Fibroblast of skin of right biceps (primary cell): ENCODE data around the gene SLC26A6.
A peak's percentile ranks its signal among the peaks of the same experiment; 100 is the strongest.

Experiments used
- DNase-seq: peaks from one replicate; pipeline ENCODE4 v3.0.0-alpha.2; 2013

The SLC26A6 gene

DNA sequence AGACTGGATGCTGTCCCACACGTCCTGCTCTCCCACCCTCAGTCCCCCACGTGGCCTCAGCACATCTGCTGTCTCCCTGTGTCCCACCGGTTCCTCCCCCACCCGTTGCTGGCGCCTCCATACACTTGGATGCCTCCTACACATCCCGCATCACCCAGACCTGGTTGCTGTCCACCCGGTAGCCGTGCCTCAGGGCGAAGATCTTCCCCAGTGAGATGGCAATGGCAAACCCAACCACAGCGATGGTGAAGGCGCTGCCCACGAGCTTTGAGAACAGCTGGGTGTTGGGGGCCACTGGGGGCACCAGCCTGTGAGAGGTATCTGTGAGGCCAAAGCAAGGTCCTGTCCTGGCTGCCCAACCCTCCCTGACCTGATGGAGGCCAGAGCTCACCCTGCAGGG is 4.4 kb downstream of the SLC26A6 start:
- no peak for DNase-seq

DNA sequence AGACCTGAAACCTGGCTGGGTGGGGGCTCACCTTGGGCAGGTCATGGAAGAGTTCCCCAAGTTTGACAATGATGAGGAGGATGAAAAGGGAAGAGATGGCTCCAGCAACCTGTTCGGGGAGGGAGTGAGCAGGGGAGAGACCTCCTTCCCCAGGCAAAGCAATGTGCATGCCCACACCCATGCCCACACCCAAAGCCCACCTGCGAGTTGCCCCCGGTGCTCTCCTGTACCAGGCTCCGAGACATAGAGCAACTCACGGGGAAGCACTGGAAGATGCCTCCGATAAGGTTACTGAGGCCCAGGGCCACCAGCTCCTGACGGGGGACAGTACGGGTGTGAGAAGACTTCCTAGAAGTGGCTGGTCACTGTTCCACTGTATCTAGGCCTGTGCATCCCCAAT is 4.9 kb downstream of the SLC26A6 start:
- DNase-seq: no peak

DNA sequence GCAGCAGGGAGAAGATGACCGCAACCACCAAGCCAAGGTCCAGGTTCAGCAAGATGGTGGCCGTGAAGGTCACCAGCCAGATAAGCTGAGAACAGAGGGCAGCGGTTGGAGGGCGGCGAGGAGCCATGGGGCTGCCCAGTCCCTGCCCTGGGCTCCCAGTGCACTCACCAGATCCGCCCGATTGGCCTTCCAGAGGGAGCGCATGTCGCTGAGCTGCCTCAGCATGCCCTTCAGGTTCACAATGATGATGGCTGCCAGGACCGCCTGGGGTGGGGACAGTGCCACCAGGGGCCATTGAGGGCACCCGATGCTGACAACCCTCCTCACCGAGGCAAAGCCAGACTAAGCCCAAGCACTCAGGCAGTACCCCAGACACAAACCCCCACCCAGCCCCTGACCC is 5.4 kb downstream of the SLC26A6 start:
- DNase-seq: no peak

DNA sequence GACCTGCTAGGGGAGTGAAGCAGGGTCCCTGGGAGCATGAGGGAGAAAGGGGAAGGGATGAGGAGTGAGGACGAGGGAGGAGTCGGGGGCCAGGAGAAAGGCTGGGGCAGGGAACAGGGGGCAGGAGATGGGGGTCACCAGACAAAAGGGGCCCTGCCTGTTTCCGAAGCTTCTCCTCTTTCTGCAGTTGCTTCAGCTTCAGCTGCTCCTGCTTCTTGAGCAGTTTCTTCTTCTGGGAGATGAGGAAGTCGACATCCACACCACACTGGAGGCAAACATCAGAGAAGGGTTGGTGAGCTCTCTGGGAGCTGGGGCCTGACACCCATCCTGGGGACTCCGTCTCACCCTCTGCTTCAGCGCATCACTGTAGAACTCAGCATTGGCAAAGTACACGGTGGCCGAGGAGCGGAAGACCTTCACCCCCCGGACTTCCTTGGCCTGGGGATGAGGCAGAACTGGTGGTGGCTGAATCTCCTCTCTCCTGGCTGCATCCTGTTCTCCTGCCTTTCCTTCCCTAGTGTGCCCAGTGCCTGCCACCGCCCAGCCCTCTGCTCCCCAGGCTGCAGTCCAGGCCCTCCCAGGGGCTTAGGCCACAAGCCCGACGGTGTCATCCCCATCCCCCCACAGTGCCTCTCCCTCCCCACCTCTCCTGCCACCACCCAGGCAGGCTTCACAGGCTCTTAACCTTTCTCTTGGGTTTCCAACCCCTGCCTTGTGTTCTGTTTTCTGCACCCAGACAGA is 6.8 kb downstream of the SLC26A6 start:
- no peak for DNase-seq

DNA sequence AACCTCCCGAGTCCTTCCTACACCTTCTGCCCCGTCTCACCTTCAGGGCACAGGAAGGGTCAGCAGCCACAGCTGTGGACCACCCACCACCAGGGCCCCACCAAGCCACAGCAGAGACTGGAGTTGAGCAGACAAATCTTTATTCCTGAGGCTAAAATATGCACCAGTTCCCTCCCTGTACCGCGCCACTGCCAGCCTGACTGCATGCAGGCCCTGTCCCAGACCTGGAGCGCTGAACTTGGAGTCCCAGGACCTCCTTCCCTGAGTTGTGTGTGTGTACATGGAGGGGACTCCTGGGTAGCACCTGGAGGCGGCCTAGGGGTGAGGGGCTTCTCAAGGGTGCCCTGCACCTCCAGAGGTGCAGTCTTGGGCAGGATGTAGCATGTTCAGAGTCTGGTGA is 9.7 kb downstream of the SLC26A6 start:
- DNase-seq: no peak

DNA sequence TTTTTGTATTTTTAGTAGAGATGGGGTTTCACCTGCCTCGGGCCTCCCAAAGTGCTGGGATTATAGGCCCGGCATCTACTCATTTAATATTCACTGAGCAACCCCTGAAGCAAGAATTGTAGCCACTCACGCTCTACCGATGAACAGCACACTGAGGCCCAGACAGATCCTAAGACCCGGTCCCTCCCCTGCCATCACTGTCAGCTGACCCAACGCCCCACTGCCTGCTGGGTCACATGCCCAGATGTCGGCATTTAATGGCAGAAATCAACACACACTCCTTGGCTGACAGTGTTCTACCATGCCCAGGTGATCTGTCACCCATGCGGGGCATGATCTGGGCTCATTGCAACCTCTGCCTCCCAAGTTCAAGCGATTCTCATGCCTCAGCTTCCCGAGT is 10.5 kb downstream of the SLC26A6 start:
- DNase-seq: no peak

DNA sequence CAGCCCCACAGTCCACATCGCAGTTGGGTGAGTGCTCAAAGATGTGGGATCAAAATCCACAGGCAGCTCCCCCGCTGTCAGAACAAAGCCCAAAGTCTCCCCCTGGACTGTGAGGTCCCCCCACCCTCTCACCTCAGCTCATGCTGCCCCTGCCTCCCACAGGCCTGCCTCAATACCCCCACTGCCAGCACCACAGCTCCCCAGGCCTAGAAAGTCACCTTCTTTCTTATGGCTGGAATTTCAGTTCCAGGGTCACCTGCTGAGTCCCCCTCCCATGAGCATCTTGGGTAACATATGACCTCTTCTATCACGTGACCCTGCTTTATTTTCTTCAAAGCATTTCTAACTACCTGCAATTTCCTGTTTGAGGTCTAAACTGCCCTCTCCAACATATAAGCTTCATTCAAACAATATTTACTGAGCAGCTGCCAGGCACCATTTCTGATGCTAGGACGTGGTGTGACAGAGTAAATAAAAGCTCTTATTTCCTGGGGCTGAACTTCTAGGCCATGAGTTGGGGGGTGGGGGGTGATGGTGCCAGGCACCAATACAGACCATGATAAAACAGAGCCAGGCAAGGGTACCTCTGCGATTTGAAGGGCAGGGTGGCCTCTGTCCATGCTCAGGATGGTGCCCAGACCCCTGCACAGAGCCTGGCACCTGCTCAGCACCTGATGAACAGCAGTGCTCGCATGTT is 11.3 kb downstream of the SLC26A6 start:
- DNase-seq: no peak

DNA sequence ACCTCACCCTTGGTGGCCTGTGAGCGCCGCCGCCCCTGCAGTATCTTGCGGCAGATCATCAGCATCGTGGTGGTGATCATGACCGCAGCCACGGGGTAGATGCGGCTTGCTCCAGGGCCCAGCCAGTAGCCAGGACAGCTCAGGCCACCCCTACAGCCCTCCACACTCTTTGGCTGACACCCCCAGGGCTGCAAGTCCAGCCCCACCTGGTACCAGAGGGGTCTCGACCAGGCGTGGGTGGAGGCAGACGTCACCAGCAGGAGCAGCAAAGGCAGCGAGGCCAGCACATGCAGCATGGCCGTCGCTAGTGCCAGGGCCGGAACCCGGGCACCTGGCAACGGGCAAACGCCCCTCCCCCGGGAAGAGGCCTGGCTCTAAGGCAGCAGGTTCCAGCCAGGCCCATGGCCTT is 13.8 kb downstream of the SLC26A6 start, which contains the start of gene TMEM89:
Gene TMEM89, minus strand, starts transcription at position 309 of the 409 bp plus-strand sequence. Its CDS starts 13 bp downstream, at position 296.
- no peak for DNase-seq

DNA sequence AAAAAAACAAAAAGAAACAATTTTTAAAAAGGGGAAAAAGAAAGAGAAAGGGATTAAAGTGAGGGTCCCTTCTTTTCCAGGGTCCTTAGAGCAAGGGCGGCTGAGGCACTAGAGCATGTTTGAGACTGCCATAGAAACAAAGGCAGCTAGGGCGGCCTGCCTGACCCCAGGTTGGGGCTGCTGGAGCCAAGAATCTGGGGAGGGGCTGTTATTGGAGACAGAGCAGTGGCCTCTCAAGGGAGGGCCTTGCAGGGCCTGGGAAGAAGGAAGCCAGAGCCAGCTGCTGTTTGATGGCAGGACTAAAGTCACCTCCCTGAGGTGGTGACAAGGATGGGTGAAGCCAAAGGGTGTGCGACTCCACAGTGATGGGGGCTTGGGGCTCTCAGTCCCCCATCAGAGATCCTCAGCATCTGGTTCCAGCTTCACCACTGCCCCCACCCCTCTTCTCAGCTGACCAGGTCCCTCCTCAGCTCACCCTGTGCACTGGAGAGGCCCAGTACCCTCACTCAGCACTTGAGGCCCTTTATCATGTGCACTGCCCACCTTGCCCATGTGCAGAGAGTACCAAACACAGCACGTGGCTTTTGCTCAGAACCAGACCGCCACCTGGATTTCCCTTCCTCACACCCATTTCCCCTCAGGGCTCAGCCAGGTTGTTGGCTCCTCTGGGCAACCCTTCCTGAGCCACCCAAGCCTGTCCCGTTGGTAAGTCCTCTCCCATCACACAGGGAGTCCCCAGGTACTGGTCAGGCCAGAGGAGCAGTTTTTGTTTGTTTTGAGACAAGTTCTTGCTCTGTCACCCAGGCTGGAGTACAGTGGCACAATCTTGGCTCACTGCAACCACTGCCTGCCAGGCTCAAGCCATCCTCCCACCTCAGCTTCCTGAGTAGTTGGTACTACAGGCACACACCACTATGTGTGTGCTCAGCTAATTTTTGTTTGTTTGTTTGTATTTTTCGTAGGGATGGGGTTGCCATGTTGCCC is 15.4 kb downstream of the SLC26A6 start:
- no peak for DNase-seq

DNA sequence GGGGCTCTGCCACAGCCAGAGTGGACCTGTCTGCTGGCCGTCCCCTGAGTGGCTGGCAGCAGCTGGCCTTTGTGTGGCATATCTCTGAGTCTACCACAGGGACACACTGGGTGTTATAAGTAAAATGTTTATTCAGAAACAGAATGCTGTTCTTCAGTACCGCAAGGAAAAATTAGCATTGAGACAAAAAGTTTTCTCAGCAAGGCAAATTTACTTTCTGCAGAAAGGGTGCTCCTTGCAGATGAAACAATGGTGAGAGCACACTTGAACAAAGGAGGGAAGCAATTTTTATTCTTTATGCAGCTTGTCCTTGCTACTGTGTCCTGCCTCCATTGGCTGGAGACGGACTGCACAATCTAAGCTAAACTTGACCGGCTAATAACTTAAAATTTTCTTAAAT is 17.7 kb downstream of the SLC26A6 start:
- no peak for DNase-seq

DNA sequence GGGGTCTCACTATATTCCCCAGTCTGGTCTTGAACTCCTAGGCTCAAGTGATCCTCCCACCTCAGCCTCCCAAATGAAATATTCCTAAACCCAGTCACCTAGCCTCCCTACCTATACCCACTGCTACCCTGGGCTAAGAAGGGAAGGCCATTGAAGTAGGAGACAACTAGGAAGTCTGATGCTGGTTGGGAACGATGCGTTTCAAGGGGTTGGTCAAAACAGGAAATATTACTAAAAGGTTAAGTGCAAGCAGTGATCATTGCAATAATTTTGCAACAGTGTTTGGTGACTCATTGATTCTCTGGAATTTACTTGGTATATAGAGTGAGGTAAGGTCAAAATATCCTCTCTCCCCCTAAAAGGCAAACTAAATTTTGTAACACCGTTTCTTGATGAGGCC is 21.2 kb downstream of the SLC26A6 start:
- peak; percentile 69 for DNase-seq

DNA sequence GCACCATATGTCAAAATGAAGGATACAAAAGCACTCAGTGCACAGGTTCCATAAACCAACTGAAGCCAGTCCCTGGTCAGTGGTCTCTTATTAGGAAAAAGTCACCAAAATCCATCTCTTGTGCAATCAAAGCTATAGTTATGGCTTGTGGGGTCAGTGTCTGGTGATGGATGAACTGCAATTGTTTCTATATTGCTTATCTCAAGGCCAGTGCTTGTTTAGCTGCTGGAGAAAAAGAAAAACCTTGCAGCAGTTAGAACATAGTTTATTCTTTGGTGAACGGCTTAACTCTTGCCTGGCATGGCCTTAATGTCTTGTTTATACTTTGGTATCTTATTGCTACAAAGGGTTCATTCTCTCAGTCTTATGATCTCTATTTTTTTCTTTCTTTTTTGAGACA is 23.0 kb downstream of the SLC26A6 start:
- DNase-seq: no peak

DNA sequence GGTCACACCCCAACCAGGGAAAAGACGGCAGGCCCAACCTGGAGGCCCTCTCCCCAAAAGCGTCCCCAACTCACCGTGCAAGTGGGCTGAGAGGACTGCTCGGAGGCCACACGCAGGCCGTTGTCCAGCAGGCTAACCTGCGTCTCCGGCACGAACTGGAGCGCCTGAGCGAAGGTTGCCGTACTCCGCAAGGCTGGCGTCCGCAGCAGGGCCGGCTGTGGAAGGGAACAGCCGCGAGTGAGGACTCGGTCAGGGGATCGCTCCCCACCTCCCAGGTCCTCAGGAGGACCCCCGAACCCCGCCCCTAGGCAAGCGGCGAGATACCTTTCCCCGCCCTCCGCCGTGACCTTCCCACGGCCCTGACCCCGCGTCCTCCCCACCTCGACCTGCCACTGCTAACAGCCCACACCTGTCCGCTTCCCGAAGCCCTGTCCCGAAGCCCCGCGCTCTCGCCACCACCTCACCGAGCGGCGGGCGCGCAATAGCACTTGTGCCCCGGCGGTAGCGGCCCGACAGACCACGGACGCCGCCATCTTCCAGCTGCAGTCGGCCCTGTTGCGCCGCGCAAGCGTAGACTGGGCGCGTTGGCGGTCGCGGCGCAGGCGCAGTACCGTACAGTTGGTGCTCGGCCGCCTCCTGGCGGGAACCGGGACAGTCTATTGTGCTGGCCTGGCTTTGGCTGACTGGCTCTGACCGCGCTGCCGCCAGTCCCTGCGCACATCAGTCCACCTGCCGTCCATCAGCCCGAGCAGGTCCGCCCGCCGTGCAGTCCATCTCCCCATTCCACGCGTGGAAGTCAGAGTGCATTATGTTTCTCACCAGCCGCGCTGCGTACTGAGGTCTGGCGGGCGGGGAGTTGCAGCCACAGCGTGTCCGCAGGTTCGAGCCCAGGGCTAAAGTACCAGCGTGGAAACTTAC is 25.9 kb downstream of the SLC26A6 start, which contains the start of gene UQCRC1:
Gene UQCRC1, minus strand, starts transcription at position 559 of the 918 bp plus-strand sequence. Its CDS starts 26 bp downstream, at position 533.
- peak; percentile 89 for DNase-seq

DNA sequence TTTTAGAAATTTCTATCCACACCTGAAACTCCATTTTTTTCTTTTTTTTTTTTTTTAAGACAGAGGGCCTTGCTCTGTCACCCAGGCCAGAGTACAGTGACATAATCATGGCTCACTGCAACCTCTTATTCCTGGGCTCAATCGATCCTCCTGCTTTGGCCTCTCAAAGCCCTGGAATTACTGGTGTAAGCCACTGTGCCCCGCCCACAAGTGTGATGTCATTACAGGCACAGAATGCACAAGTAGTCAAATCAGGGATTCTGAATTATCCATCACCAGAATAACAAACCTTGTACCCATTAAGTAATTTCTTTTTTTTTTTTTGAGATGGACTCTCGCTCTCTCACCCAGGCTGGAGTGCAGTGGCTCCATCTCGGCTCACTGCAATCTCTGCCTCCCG is 27.7 kb downstream of the SLC26A6 start:
- no peak for DNase-seq

DNA sequence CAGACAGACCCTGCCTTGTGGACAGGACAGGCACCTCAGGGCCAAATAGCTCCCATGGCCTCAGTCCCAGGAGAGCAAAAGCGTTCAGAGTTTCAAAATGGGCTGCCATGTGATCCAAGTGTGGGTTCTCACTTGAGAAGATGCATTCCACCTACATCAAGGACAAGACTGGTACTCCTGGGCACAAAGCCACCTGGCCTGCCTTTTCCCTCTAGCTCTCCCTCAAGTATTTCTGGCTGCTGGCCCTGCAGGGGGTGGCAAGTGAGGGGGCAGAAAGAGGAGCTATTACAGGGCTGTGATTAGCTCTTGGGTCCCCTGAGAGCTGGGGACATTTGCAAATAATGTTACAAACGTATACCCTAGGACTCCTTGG is 33.7 kb downstream of the SLC26A6 start:
- DNase-seq: no peak

DNA sequence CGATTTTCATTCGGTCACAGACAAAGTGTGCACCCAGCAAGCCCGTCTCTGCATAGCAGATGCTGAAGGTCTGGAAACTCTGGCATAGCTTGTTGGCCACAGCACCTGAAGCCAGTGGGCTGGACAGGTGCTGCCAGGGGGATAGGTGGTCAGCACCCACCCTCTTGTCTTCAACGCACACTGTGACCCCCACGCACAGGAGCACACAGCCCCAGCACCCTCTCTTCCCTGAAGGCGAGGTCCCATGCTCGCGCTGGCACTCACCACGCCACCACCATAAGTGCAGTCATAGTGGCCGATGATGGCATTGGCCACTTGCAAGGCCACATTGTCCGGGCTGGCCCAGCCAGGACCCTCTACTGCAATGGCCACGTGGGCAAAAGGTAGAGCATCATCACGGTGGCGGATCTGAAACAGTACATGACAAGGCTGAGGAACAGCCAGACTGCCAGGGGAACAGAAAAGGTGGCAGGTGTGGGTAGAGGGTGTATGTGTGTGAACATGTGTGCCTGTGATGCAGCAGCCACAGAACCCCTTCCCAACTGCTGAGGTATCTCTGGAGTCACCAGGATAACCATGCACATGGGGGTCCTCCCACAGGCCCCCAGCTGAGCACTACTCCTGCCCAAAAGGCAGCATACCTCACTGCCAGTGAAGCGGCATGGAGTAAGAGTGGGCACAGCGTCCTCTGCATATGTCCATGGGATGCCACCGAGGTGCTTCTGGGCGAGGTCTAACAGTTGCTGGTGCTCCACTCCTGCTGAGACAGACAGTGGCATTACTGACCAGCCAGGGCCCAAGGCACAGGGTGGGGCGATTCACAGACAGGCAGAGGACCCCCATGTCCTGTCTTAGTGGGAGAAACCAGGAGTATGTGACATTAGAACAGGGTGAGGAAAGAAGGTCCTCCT is 34.3 kb downstream of the SLC26A6 start:
- no peak for DNase-seq

DNA sequence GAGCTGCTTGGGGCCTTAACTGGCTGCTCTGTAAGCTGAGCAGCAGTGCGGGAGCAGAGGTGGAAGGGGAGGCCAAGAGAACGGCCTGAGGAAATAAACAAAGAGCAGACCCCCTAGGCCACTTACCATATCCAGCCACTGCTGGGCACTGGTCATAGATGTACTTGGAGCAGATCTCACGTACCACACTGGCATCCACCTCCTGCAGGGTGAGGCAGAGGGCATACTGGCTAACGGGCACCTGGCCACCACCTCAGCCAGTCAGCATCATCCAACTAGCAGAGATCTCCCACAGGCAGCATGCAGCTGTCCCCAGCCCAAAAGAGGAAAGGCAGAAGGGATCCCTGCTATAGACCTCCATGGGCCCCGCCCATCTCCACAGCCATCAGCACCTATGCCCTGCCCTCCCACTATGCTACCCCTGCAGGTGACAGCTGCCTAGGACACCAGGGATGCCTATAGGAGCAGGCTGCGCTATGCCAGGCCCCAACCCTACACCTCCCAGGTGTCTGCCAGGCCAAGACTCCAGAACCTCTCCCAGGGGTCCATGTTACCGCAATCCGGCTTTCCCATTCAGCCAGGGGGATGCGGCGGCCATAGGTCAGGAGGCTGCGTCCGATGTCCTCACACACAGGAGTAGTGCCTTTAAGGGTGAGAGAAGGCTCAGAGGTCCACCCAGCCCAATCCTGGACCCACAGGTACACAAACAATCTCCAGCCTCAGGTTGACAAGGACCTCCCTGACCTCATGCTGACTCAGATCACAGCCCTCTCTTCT is 35.6 kb downstream of the SLC26A6 start:
- no peak for DNase-seq

DNA sequence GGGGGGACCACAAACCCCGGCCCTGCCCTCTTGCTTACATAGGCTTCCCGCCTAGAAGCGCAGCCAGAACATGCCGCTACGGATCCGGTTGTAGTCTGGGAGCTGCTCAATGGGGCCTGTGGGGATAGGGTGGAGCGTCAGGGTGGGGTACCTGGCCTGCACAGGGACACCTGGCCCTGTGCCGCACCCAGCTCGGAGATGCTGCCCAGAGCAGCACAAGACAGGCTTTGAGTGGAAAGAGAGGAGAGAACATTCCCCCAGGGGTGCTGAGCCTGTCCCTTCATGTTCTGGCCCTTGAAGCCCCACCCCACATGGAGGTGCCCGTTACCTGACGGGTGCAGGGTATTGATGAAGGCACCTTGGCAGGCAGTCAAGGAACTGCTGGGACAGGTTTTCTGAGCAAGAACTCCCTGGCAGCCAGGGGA is 36.2 kb downstream of the SLC26A6 start:
- no peak for DNase-seq

DNA sequence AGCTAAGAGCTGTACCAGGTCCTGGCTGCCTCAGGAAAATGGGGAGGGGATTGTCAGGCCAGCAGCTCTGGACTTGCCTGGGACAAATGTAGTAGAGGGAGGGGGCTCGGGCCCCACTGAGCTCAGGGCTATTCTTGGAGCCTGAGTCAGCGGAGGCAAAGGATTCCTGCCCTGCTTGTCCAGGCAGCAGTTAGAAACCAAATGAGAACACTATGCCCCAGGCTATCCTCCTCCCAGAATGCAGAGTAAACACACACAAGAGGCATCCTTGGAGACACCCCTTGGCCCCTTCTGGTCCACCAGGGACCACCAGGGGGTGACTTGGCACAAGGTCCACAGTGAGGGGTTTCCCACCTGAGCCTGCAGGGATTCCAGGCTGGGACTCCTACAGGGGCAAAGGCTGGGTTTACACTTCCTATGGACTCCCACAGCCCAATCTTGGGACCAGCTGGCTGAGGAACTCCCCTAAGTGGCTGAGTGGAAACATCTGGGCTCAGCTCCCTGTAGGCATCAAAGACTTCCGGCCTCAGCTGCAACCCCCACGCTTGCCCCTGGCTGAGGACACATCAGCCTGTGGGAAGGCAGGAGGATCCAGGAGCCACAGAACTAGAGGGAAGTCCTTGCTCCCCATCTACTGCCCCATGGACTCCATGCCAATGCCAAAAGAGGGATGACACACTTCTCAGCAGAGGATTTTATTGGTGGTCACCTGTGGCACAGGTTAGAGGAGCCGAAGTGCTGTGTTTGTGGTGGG is 36.8 kb downstream of the SLC26A6 start:
- DNase-seq: peak; percentile 86
